K562 (cell line): ENCODE results near the gene C1QBP. TPM values are rescaled to one million over a fixed set of nuclear protein-coding genes. Genes with fewer than 3 reads are reported as not detected.

Source experiments
- C11orf30 ChIP-seq: fragments of 450-650 bp; IDR thresholded peaks from 2 replicates; pipeline ENCODE4 v1.6.1; 2016; ENCODE audit warnings: low read depth, mild to moderate bottlenecking
- CTBP1 ChIP-seq: fragments of 450-650 bp; IDR thresholded peaks from 2 replicates; pipeline ENCODE4 v1.6.1; 2016; ENCODE audit warnings: borderline replicate concordance
- ESRRA ChIP-seq: fragments of 450-650 bp; IDR thresholded peaks from 2 replicates; pipeline ENCODE4 v1.6.1; 2014; ENCODE audit warnings: low read depth, mild to moderate bottlenecking, moderate library complexity, borderline replicate concordance
- HDAC6 ChIP-seq: IDR thresholded peaks from 2 replicates; pipeline ENCODE4 v1.6.1; 2012; ENCODE audit warnings: low read depth, mild to moderate bottlenecking, control low read depth, inconsistent platforms, low read length, moderate library complexity
- KDM5B ChIP-seq: fragments of 200-600 bp; sonication (generic); IDR thresholded peaks from 2 replicates; pipeline ENCODE4 v1.6.1; 2012; ENCODE audit warnings: low read depth, mild to moderate bottlenecking, moderate library complexity, low read length, control low read depth, inconsistent platforms; ENCODE audit not compliant: insufficient replicate concordance
- NRF1 ChIP-seq, 2 experiments: fragments of 450-650 bp; IDR thresholded peaks in 1 of 2; conservative IDR thresholded peaks in 1 of 2; 2 replicates each; pipeline ENCODE4 v1.6.1; 2014; ENCODE audit warnings: mild to moderate bottlenecking in 2 of 2
- PHF8 ChIP-seq: fragments of 200-600 bp; sonication (generic); IDR thresholded peaks from 2 replicates; pipeline ENCODE4 v1.6.1; 2012; ENCODE audit warnings: mixed run types, mild to moderate bottlenecking, inconsistent platforms, low read length, moderate library complexity, borderline replicate concordance
- TAF15 ChIP-seq: fragments of 200-400 bp; formaldehyde crosslinking; IDR thresholded peaks from 2 replicates; pipeline ENCODE4 v1.6.1; 2017; ENCODE audit warnings: mild to moderate bottlenecking, low read depth, low read length, moderate library complexity
- TEAD2 ChIP-seq: fragments of 450-650 bp; IDR thresholded peaks from 2 replicates; pipeline ENCODE4 v1.6.1; 2016; ENCODE audit warnings: missing genetic modification characterization, control low read depth, missing compliant biosample characterization
- VEZF1 ChIP-seq: fragments of 200-800 bp; sonication (Bioruptor generic); IDR thresholded peaks from 2 replicates; pipeline ENCODE4 v1.6.1; 2017; ENCODE audit warnings: missing genetic modification characterization, missing compliant biosample characterization
- ZBTB2 ChIP-seq: fragments of 450-650 bp; IDR thresholded peaks from 2 replicates; pipeline ENCODE4 v1.6.1; 2016; ENCODE audit warnings: antibody characterized with exemption
- ZBTB7A ChIP-seq: IDR thresholded peaks from 2 replicates; pipeline ENCODE4 v1.6.1; 2011; ENCODE audit warnings: low read depth, mild to moderate bottlenecking, low read length, moderate library complexity, borderline replicate concordance; ENCODE audit not compliant: control insufficient read depth
- ZFX ChIP-seq: sonication (generic); formaldehyde crosslinking; IDR thresholded peaks from 2 replicates; pipeline ENCODE4 v1.8.0; 2022; ENCODE audit warnings: mild to moderate bottlenecking, missing genetic modification reagents, moderate library complexity
- ZNF134 ChIP-seq: fragments of 250-450 bp; sonication (Bioruptor Pico); conservative IDR thresholded peaks from 2 replicates; pipeline ENCODE4 v1.4.0; 2020
- ZNF274 ChIP-seq: IDR thresholded peaks from 2 replicates; pipeline ENCODE4 v1.6.1; 2011; ENCODE audit warnings: low read depth, mild to moderate bottlenecking, low read length, moderate library complexity, borderline replicate concordance
- ZNF695 ChIP-seq: fragments of 450-650 bp; formaldehyde crosslinking; IDR thresholded peaks from 2 replicates; pipeline ENCODE4 v1.4.0; 2020; ENCODE audit warnings: mild to moderate bottlenecking, moderate library complexity
- ZNF766 ChIP-seq: fragments of 200-800 bp; sonication (Bioruptor generic); conservative IDR thresholded peaks from 2 replicates; pipeline ENCODE4 v1.6.1; 2016; ENCODE audit warnings: missing genetic modification characterization, missing compliant biosample characterization
- polyA plus RNA-seq, 8 experiments: library from polyadenylated mRNA; depleted of rRNA in 4 of 8; stranded (reverse) in 5 of 8; unstranded in 3 of 8; fragments of >200 nt; fragmentation: Nextera tagmentation in 2 of 8; fragmentation: Illumina TruSeq in 1 of 8; extraction: Ambion mirVana in 2 of 8; extraction: Trizol in 1 of 8; gene quantifications; 2 replicates each; pipeline versions ENCODE4 v1.2.1 to v1.2.3, GENCODE V29; 2011 to 2014; ENCODE audit warnings: inconsistent platforms in 1 of 8, missing spikeins in 1 of 8
- total RNA-seq, 7 experiments: library from RNA; depleted of rRNA in 6 of 7; stranded (reverse); fragments of >200 nt in 6 of 7; fragmentation: Illumina TruSeq in 2 of 7; extraction: Trizol in 2 of 7; gene quantifications; 2 replicates each; pipeline versions ENCODE4 v1.2.1 to v1.2.3, GENCODE V29; 2011 to 2021; ENCODE audit warnings: low replicate concordance in 1 of 7

Gene C1QBP
- total and polyA plus RNA-seq, 9 of the 15 experiments (the other 6 are each of a cell fraction or from before 2014, with no cell fraction given) = 90.7 to 665 (median 414) TPM

- TF ChIP-seq ESRRA (peak; percentile 77), TAF15 (no peak), C11orf30 (peak; percentile 55), ZNF134 (CRISPR knock-in tag) (no peak), ZBTB7A (no peak), ZFX (peak; percentile 79), TEAD2 (no peak), KDM5B (peak; percentile 61), CTBP1 (peak; percentile 38; the same call in 1 of the 2 replicates), ZNF695 (CRISPR knock-in tag) (no peak), VEZF1 (CRISPR knock-in tag) (peak; percentile 84), ZBTB2 (peak; percentile 26; the same call in 1 of the 2 replicates), ZNF766 (0 out of 2 replicates have a peak, but pooled peaks have one; percentile 28), NRF1 (conservative IDR thresholded peaks at IDR 0.05 in 1 of 2, IDR thresholded peaks at IDR 0.05 in 1 of 2) (peak; percentile 92 to 94), ZNF274 (no peak), HDAC6 (no peak), PHF8 (peak; percentile 92; the same call in 1 of the 2 replicates)
Measured at GRCh38 chr17:5438716-5439445, at the start of gene C1QBP (continued).
